Activated T-cell treated with anti-CD3 and anti-CD28 coated beads for 24 hours (primary cell): ENCODE data around the gene PSENEN.
"Not testable (repeated sequence)": the region's sequence is repeated elsewhere in the genome, so short reads cannot be mapped to it uniquely, and the experiment has no call there.

Source experiments
- DNase-seq: peaks from one replicate; pipeline ENCODE4 v3.0.0-alpha.2; 2020; ENCODE audit warnings: low read depth

PSENEN gene

DNA sequence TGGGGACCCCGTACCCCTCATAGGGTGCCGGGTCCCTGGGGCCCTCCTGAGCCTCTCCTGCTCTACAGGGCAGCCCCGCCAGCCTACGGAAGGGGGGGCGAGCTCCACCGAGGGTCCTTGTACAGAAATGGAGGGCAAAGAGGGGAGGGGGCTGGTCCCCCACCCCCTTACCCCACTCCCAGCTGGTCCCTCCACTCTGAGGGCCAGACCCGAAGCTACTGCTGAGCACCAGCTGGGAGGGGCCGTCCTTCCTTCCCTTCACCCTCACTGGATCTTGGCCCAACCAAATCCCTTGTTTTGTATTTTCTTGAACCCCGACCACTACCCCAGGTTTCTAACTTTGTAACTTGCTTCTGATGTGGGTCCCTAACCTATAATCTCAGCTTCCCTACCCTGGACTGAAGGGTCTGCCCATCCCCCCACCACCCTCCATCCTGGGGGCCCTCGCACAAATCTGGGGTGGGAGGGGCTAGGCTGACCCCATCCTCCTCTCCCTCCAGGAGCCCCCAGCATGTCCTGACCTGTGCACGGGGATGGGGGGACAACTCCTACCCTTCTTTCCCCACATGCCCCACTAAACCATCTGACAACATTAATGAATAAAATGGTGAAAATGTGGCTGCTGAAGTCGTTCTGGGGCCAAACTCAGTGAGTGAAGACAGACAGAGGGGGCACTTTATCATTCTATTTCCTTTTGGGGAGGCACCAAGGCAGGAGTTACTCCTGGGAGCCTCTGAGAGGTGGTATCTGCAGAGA, 42.9 kb downstream of the PSENEN start:
- DNase-seq = no peak

DNA sequence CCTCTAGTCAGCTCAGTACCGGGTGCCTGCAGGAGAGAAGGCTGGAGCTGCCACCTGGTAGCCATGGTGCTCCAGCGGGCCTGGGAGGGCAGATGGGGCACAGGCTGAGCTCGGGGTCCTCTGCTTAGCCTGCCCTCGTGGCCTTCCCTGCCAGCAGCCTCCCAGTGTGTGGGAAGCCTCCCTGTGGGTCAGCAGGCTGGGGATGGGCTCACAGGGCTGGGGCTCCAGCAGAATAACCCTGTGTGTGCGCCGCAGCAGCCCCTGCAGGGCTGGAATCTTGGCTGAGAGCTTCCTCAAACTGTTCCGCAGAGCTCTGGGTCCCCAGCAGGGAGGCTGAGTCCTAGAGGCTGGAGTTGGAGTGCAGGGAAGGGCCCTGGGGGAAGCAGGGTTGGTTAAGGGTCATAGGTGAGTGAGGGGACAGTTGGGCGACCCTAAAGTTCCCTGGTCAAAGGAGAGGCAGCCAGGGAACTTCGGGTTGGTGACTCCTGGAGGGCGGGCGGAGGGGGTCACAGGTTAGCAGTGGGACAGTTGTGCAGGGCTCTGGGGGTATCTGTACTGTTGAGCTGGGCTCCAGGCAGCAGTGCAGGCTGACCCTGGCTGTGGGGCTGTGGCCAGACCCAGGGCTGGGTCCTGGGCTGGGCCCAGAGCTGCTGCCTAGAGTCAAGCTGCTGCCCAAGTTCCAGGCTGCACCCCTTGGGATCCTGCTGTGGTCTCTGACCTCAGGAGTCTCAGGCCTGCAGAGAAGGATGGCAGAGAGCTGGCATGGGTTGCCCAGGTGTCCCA, 43.9 kb downstream of the PSENEN start:
- no peak for DNase-seq

DNA sequence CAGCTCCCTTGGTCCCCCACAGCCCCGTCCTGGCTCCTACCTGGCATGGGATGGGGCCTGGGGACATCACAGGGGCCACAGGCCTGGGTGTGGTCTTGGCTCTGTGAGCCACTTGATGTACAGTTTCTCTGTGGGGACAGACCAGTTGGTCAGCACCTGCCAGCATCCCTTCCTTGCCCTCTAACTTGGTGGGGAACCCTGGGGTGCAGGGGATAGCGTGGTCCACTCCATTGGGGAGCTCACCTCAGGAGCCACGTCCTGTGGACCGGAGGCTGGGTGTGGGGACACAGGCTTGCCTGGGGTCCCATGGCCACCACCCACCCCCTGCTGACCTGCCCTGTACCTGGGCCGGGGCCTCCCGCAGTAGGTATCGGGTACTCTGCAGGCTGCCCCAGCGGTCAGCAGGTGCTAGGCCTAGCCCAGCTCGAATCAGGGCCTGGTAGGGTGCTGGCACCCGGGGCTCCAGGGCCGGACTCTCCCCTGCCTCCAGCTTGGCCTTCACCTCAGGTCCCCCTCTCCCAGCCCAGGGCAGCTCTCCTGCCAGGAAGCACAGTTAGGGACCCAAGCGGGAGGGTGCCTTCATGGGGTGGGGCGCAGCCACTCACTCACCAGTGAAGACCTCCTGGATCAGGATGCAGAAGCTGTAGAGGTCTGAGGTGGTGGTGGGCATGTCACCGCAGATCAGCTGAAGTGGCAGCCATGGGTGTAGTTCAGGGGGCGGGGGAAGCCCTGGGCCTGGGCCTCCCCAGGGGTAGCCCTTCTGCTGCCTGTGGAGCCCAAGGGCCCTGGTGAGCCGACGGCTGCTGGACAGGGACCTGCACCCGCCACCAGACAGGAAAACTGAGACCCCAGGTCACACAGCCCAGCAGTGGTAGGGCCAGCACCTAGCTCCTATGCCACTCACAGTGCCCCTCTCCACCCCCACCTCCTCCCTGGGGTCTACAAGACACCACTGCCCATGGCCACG, 44.8 kb downstream of the PSENEN start:
- DNase-seq = no peak

DNA sequence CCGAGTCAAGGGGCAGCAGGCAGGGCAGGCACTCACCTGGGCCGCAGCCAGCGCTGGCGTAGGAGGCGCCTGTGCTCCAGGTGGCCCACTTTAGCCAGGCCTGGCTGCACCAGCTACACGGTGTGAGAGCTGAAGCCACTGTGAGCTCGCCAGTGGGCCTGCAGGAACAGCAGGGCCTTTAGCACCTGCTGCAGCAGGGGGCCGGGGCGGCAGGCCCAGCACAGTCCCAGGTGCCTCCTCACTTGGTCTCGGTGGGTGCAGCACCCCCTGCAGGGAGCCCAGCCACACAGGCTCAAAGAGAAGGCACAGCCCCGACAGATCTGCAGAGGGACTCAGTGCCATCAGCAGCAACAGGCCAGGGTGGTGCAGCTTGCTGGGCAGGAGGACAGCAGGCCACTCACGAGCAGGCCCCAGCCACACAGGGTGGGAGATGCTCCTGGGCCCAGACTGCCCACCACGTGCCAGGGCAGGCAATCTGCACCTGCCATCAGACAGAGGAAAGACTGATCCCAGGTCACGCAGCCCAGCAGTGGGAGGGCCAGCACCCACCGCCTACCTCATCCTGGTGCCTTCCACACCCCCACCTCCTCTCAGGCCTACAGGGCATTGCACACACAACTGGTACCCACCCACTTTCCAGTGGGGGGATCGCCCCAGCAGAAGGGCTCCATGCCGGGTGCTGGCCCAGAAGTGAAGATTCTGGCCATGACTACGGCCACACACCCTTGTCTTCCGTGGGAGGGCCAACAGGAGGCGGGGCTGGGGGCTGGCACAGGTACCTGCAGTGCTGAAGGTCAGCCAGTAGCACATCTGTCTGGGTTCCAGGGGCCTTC, 45.7 kb downstream of the PSENEN start:
- no peak for DNase-seq

DNA sequence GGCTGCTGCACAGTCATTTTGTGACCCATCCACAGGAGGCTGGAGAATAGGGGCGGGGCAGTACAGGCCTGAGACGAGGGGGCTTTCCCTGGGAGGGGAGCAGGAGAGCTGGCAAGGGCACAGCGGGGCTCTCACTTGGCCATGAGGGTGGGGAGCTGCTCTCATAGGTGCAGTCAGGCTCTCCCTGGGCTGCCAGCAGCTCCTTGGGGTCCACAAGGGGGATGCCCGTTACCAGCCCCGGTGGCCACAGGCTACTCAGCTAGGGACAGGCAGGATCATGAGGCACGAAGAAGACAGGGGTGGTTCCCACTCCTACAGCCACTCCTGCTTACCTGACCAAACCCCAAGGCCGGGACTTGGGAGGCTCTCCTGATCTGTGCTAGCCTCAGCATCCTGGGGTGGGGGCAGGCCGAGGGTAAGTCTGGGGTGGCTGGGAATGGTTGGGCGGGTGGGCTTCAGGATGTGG, 46.4 kb downstream of the PSENEN start:
- no peak for DNase-seq

DNA sequence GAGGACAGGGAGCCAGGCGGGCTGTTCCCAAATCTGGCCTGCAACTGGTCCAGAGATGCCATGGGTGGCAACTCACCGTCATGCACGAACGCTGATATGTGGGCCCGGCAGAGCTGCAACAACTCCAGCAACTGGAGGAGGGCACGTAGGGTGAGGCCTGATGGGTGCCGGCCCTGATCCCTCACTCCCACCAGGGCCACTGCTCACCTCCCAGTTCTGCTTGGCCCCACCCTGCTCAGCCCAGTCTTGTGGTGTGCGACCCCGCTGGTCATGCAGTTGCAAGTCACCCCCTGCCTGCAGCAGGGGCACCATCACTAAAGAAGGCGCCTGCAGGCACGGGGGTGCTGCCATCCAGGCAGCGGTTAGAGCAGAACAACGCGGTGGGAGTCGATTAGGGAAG, 46.9 kb downstream of the PSENEN start:
- DNase-seq = no peak

DNA sequence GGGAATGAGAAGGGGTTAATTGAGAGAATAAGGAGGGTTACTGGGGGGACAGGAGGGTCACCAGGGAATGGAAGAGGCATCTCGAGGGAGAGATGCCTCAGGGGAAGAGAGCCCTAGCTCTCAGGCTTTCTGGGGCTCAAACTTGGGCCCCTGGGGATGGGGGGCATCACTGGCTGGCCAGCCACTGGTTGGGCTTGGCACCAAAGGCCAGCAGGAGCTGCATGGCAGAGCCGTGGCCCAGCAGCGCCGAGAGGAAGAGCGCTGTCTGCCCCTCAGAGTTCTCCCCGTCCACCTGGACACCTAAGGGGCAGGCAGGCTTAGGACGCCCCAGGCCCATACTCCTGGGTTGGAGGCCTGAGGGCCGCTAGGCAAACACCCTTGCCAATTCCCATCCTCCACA, 47.4 kb downstream of the PSENEN start:
- no peak for DNase-seq

DNA sequence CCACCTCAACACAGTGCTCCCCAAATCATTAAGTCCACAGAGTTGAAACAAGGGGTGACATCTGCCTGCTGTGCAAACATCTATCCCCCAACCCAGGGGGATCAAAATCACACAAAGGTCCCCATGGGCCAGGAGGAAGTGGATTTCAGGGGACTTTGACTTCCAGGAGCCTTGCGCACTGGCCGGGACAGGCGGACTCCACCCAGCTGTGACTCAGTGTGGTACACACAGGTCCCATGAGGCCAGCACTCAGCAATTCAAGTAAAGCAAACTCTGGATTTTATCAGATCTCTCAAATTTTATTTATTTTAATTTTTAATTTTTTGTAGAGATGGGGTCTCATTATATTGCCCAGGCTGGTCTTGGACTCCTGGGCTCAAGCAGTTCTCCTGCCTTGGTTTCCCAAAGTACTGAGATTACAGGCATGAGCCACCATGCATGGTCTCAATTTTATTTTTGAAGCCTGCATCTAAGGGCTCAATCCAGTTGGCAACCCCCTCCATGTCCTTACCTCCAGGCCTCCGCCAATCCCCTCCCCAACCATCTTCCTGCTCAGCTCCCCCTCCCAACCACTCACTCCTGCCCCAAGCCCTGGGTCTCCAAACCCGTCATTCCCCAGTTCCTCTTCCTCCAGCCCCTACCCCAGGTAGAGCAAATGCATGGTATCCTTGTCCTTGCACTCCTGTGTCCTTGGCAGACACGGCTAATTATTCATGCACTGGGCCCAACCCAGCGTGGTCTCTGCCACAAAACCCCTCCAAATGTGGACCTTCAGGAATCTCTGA, 48.1 kb downstream of the PSENEN start:
- no peak for DNase-seq

DNA sequence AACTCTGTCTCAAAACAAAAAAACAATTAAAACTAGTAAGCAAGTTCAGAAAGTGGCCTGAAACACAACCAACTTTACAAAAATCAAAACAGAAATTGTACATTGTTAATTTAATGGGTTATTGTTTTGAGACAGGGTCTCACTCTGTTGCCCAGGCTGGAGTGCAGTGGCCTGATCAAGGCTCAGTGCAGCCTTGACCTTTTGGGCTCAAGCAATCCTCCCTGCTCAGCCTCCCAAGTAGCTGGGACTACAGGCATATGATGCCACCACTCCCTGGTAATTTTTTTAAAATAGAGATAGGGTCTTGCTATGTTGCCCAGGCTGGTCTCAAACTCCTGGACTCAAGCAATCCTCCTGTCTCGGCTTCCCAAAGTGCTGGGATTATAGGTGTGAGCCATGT, 50.1 kb downstream of the PSENEN start:
- not testable (repeated sequence) for DNase-seq
